Hippocampal formation (tissue), 2 donors: ENCODE data around the gene PASD1.

ENCODE experiments used
- DNase-seq, 2 donors: peaks; one replicate each; lab custom pipeline; 2025; lab: John Stamatoyannopoulos, UW

The PASD1 gene

GRCh38 chrX:151701531-151701930 lies 138.1 kb downstream of the PASD1 start:
- no peak for DNase-seq

- no peak for DNase-seq
Observed at GRCh38 chrX:151702026-151702714, 138.7 kb downstream of the PASD1 start.

GRCh38 chrX:151702741-151703340 lies 139.4 kb downstream of the PASD1 start:
- DNase-seq, result no peak

GRCh38 chrX:151703487-151703886 lies 140.0 kb downstream of the PASD1 start:
- no peak for DNase-seq

GRCh38 chrX:151704041-151704663 lies 140.7 kb downstream of the PASD1 start:
- DNase-seq, result no peak

- DNase-seq, result no peak
Observed at GRCh38 chrX:151708821-151709220, 145.3 kb downstream of the PASD1 start.

GRCh38 chrX:151710457-151710856 lies 147.0 kb downstream of the PASD1 start:
- no peak for DNase-seq

- no peak for DNase-seq
Observed at GRCh38 chrX:151711154-151711553, 147.7 kb downstream of the PASD1 start.

- no peak for DNase-seq
Observed at GRCh38 chrX:151711787-151712186, 148.3 kb downstream of the PASD1 start.

- DNase-seq, result no peak
Observed at GRCh38 chrX:151712253-151712652, 148.8 kb downstream of the PASD1 start.

- DNase-seq, result no peak
Observed at GRCh38 chrX:151713849-151714248, 150.4 kb downstream of the PASD1 start.

- no peak for DNase-seq
Observed at GRCh38 chrX:151714362-151714761, 150.9 kb downstream of the PASD1 start.

- DNase-seq, result no peak
Observed at GRCh38 chrX:151715752-151716151, 152.3 kb downstream of the PASD1 start, which contains the start of gene FATE1. FATE1 (plus strand) TSS chrX:151716035; CDS start chrX:151716120, 85 bp downstream.

GRCh38 chrX:151722241-151722846 lies 158.9 kb downstream of the PASD1 start:
- DNase-seq, result no peak

GRCh38 chrX:151723156-151723760 lies 159.8 kb downstream of the PASD1 start:
- no peak for DNase-seq

- DNase-seq, result no peak
Observed at GRCh38 chrX:151724563-151725337, 161.3 kb downstream of the PASD1 start.

GRCh38 chrX:151725338-151725614 lies 161.8 kb downstream of the PASD1 start:
- no peak for DNase-seq
